HepG2 (cell line): Measurements from ENCODE around the gene DLX1. TPM values are rescaled to one million over a fixed set of nuclear protein-coding genes. Genes with fewer than 3 reads are reported as not detected.
A peak's percentile ranks its signal among the peaks of the same experiment; 100 is the strongest.

ENCODE experiments used
- ELF4 ChIP-seq: sonication (generic); formaldehyde crosslinking; IDR thresholded peaks from 2 replicates; pipeline ENCODE4 v1.5.0; 2020; ENCODE audit warnings: missing genetic modification reagents, mild to moderate bottlenecking, moderate library complexity, borderline replicate concordance
- GLMP ChIP-seq: sonication (generic); formaldehyde crosslinking; IDR thresholded peaks from 2 replicates; pipeline ENCODE4 v1.9.0; 2021; ENCODE audit warnings: missing genetic modification reagents, mild to moderate bottlenecking, borderline replicate concordance
- JARID2 ChIP-seq: sonication (generic); formaldehyde crosslinking; IDR thresholded peaks from 2 replicates; pipeline ENCODE4 v1.8.1; 2023; ENCODE audit warnings: missing genetic modification reagents, inconsistent platforms; ENCODE audit not compliant: insufficient replicate concordance
- MIER3 ChIP-seq: IDR thresholded peaks from 2 replicates; pipeline ENCODE4 v1.6.1; 2016; ENCODE audit warnings: missing compliant biosample characterization, borderline replicate concordance
- SOX13 ChIP-seq, 3 experiments: fragments of 450-650 bp in 1 of 3; sonication (generic) in 1 of 3; formaldehyde crosslinking in 1 of 3; IDR thresholded peaks in 2 of 3; conservative IDR thresholded peaks in 1 of 3; 2 replicates each; pipeline versions ENCODE4 v1.5.0 to v1.6.1; 2016 to 2020; ENCODE audit warnings: antibody characterized with exemption in 1 of 3, mild to moderate bottlenecking in 1 of 3, missing compliant biosample characterization in 1 of 3, missing genetic modification reagents in 1 of 3, moderate library complexity in 1 of 3
- TBX3 ChIP-seq: fragments of 450-650 bp; IDR thresholded peaks from 2 replicates; pipeline ENCODE4 v1.6.1; 2017; ENCODE audit warnings: antibody characterized with exemption, mild to moderate bottlenecking, inconsistent platforms, borderline replicate concordance
- TRAFD1 ChIP-seq: sonication (generic); formaldehyde crosslinking; IDR thresholded peaks from 2 replicates; pipeline ENCODE4 v1.5.1; 2020; ENCODE audit warnings: missing genetic modification reagents, mild to moderate bottlenecking, borderline replicate concordance
- ZNF160 ChIP-seq: sonication (generic); formaldehyde crosslinking; IDR thresholded peaks from 2 replicates; pipeline ENCODE4 v1.8.0; 2022; ENCODE audit warnings: mild to moderate bottlenecking, inconsistent platforms, missing genetic modification reagents
- ZNF609 ChIP-seq: sonication (generic); formaldehyde crosslinking; IDR thresholded peaks from 2 replicates; pipeline ENCODE4 v1.4.0; 2020; ENCODE audit warnings: mild to moderate bottlenecking, missing genetic modification reagents, borderline replicate concordance
- ZNF644 ChIP-seq: IDR thresholded peaks from 2 replicates; pipeline ENCODE4 v1.6.1; 2016; ENCODE audit warnings: low read depth
- ZNF761 ChIP-seq: sonication (generic); formaldehyde crosslinking; conservative IDR thresholded peaks from 2 replicates; pipeline ENCODE4 v1.4.0; 2020; ENCODE audit warnings: mild to moderate bottlenecking, missing genetic modification reagents
- ZNF777 ChIP-seq: sonication (generic); formaldehyde crosslinking; IDR thresholded peaks from 2 replicates; pipeline ENCODE4 v1.4.0; 2020; ENCODE audit warnings: missing genetic modification reagents
- polyA plus RNA-seq, 8 experiments: library from polyadenylated mRNA; depleted of rRNA in 3 of 8; stranded (reverse) in 7 of 8; unstranded in 1 of 8; fragments of >200 nt; fragmentation: Illumina TruSeq in 4 of 8; extraction: Trizol in 4 of 8; gene quantifications; 2 replicates each; pipeline versions ENCODE4 v1.2.1 to v1.2.3, GENCODE V29; 2011 to 2016; ENCODE audit warnings: low read depth in 4 of 8, missing spikeins in 1 of 8, mixed read lengths in 1 of 8; ENCODE audit not compliant: insufficient read depth in 1 of 8
- total RNA-seq, 5 experiments: library from RNA; depleted of rRNA; stranded (reverse); fragments of >200 nt; fragmentation: Illumina TruSeq; extraction: Trizol; gene quantifications; 2 replicates each; pipeline ENCODE4 v1.2.3, GENCODE V29; 2016; ENCODE audit warnings: low read depth in 1 of 5
- TF ChIP-seq, protein P1 (sequence below): sonication (generic); formaldehyde crosslinking; IDR thresholded peaks from 2 replicates; pipeline ENCODE4 v1.4.0; 2020; ENCODE audit warnings: missing genetic modification reagents
- TF ChIP-seq, protein P2 (sequence below): sonication (generic); formaldehyde crosslinking; conservative IDR thresholded peaks from 2 replicates; pipeline ENCODE4 v1.4.0; 2020; ENCODE audit warnings: missing genetic modification reagents

Gene DLX1
- total and polyA plus RNA-seq, 2 of the 13 experiments (the other 11 are each of a cell fraction or from before 2014, with no cell fraction given): 0.18 to 0.86 TPM

- TF ChIP-seq ZNF609 (no peak), SOX13 (IDR thresholded peaks at IDR 0.05) (no peak), SOX13 (CRISPR knock-in tag; conservative IDR thresholded peaks at IDR 0.05 in 1 of 2, IDR thresholded peaks at IDR 0.05 in 1 of 2) (0 out of 4 replicates have a peak, but pooled peaks of 1 of the 2 experiments have one; percentile 25), TBX3 (peak; percentile 49; the same call in 1 of the 2 replicates), JARID2 (no peak), ZNF777 (peak; percentile 87), ZNF160 (CRISPR knock-in tag) (peak; percentile 85), ZNF761 (CRISPR knock-in tag) (peak; percentile 56; the same call in 1 of the 2 replicates), GLMP (CRISPR knock-in tag) (no peak), ZNF644 (CRISPR knock-in tag) (peak; percentile 29; the same call in 1 of the 2 replicates), ELF4 (CRISPR knock-in tag) (no peak), TRAFD1 (no peak), MIER3 (CRISPR knock-in tag) (no peak)
- TF ChIP-seq, protein P1, sequence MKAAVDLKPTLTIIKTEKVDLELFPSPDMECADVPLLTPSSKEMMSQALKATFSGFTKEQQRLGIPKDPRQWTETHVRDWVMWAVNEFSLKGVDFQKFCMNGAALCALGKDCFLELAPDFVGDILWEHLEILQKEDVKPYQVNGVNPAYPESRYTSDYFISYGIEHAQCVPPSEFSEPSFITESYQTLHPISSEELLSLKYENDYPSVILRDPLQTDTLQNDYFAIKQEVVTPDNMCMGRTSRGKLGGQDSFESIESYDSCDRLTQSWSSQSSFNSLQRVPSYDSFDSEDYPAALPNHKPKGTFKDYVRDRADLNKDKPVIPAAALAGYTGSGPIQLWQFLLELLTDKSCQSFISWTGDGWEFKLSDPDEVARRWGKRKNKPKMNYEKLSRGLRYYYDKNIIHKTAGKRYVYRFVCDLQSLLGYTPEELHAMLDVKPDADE (CRISPR knock-in tag): peak; percentile 92; the same call in 1 of the 2 replicates
- TF ChIP-seq, protein P2, sequence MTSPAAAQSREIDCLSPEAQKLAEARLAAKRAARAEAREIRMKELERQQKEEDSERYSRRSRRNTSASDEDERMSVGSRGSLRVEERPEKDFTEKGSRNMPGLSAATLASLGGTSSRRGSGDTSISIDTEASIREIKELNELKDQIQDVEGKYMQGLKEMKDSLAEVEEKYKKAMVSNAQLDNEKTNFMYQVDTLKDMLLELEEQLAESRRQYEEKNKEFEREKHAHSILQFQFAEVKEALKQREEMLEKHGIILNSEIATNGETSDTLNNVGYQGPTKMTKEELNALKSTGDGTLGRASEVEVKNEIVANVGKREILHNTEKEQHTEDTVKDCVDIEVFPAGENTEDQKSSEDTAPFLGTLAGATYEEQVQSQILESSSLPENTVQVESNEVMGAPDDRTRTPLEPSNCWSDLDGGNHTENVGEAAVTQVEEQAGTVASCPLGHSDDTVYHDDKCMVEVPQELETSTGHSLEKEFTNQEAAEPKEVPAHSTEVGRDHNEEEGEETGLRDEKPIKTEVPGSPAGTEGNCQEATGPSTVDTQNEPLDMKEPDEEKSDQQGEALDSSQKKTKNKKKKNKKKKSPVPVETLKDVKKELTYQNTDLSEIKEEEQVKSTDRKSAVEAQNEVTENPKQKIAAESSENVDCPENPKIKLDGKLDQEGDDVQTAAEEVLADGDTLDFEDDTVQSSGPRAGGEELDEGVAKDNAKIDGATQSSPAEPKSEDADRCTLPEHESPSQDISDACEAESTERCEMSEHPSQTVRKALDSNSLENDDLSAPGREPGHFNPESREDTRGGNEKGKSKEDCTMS: no peak
These were observed 17.4 kb downstream of the DLX1 start, which contains the start of gene DLX2 (continued) for GRCh38 chr2:172102391-172103359.
